Spinal cord (tissue), 10 donors: Measurements from ENCODE around the gene SPDYE4. TPM values are rescaled to one million over a fixed set of nuclear protein-coding genes. Genes with fewer than 3 reads are reported as not detected.

Experiments
- DNase-seq, 6 donors: peaks; one replicate each; pipeline versions ENCODE4 v3.0.0 to v3.0.0-alpha.2; 2013 to 2015; ENCODE audit warnings: low spot score in 6 of 6, low read depth in 4 of 6
- H3K27ac ChIP-seq: one replicate; pipeline ENCODE4 v1.5.1; 2013; ENCODE audit warnings: low read depth, low read length, control low read depth
- H3K27me3 ChIP-seq: one replicate; pipeline ENCODE4 v1.6.1; 2013; ENCODE audit warnings: low read length; ENCODE audit not compliant: control insufficient read depth, insufficient read depth
- H3K36me3 ChIP-seq: one replicate; pipeline ENCODE4 v1.6.1; 2013; ENCODE audit warnings: low read length; ENCODE audit not compliant: control insufficient read depth, insufficient read depth
- H3K4me1 ChIP-seq: one replicate; pipeline ENCODE4 v1.6.1; 2013; ENCODE audit warnings: low read length; ENCODE audit not compliant: control insufficient read depth, insufficient read depth
- H3K4me3 ChIP-seq: one replicate; pipeline ENCODE4 v1.5.1; 2013; ENCODE audit warnings: low read depth, low read length, control low read depth
- H3K9me3 ChIP-seq: one replicate; pipeline ENCODE4 v1.6.1; 2013; ENCODE audit warnings: low read length; ENCODE audit not compliant: control insufficient read depth, insufficient read depth
- WGBS: methylation state at CpG from one replicate; pipeline ENCODE4 v1.1.5; 2013; ENCODE audit warnings: missing lambda C conversion rate; ENCODE audit not compliant: insufficient coverage; 5-methylcytosine and 5-hydroxymethylcytosine counted together
- polyA plus RNA-seq, 2 donors: library from polyadenylated mRNA; unstranded; fragments of 120-200 nt; gene quantifications; one replicate each; pipeline ENCODE4 v1.2.1, GENCODE V29; 2013; ENCODE audit not compliant: insufficient read length in 2 of 2
- total RNA-seq, 2 donors: library from RNA; depleted of rRNA in 1 of 2; stranded (reverse); fragments of 120-200 nt in 1 of 2; fragments of >200 nt in 1 of 2; gene quantifications; one replicate each; pipeline versions ENCODE4 v1.2.3 to v1.2.4, GENCODE V29; 2013 to 2014
- donor health status: healthy.

Gene SPDYE4
- total and polyA plus RNA-seq, 4 donors = 0.98 TPM; not detected in 3

DNA sequence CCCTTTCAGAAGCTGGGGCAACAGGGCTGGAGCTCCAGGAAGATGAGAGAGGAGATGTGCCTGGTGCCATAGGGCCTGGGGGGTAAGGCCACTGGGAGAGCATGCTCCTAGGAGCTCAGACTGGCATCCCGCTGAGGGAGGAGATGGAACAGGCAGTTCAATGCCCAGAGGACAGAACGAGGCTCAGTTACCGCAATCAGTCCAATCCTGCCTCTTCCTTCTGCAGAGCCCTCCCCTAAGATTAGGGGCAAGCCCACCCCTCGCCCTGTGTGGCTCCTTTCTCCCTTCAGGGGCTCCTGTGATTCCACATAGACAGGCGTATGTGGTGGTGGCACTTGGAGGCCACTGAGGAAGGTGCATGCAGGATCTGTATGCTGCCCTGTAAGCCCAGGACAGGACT is 16.1 kb downstream of the SPDYE4 start:
- no peak overlapping the region for H3K27ac ChIP-seq
- no peak overlapping the region for H3K4me3 ChIP-seq
- no peaks in the 10 kb centered on the region for H3K9me3 ChIP-seq
- no peaks in the 10 kb centered on the region for H3K36me3 ChIP-seq
- WGBS = 75% methylated on average over 2 of the region's 5 CpGs
- H3K4me1 ChIP-seq = peaks cover 19% of the 10 kb centered on the region
- DNase-seq = no peak
- no peaks in the 10 kb centered on the region for H3K27me3 ChIP-seq

DNA sequence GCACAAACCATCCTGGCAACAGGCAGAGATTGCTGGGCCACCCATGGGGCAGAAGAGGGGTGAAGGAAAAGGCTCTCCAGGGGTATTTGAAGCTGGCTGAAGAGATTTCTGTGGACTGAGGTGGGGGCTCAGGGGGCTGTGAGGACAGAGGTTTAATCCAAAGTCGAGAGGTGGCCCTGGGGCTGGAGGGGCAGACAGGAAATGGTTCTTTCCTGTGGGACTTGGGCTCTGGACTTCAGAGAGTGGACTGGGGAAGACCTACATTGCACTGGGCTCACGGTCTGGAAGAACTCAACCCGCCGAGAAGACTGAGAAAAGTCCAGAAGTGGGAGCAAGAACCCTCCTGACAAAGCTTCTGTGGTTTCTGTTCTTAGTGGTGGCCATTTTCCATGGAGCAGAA is 16.6 kb downstream of the SPDYE4 start:
- WGBS = 71% methylated on average over 4 of the region's 4 CpGs
- no peaks in the 10 kb centered on the region for H3K36me3 ChIP-seq
- no peaks in the 10 kb centered on the region for H3K9me3 ChIP-seq
- H3K27ac ChIP-seq = no peak overlapping the region
- H3K27me3 ChIP-seq = no peaks in the 10 kb centered on the region
- peaks cover 19% of the 10 kb centered on the region for H3K4me1 ChIP-seq
- DNase-seq = no peak
- no peak overlapping the region for H3K4me3 ChIP-seq

DNA sequence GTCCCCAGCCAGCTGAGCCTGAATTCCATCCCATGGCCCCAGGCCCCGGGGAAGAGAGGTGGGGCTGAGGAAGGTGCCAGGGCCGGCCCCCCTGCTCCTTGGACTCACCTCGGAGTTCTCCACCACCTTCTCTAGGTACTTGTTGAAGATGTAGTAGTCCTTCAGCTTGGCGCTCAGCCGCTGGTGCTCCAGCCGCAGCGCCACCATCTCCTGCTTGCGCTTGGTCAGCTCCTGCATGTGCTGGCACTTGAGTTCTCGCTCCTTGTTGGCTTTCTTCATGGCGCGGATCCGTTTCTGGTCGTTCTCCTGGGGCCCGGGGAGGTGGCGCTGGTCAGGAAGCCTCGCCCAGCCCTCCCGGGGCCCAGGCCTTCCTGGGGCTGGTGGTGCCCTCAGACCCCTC is 17.0 kb downstream of the SPDYE4 start:
- WGBS = 95% methylated on average over 17 of the region's 17 CpGs
- Histone ChIP-seq H3K9me3 (no peaks in the 10 kb centered on the region), H3K4me3 (no peak overlapping the region)

DNA sequence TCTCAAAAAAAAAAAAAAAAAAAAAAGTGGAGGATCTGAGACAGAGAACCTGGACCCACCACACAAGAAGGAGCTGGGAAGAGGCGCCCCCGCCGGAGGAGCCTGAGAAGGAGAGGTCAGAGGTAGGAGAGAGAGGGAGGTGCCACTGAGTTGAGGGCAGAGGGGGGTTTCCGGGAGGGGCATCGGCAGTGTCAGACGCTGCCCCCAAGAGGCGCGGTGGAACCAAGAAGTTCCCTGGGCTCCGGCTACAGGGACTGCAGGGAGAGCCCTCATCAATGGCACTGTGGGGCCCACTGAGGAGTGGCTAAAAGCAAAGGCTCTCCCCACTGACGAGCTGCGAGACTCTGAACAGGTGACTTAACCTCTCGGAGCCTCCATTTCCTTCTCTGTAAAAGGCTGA is 17.9 kb downstream of the SPDYE4 start:
- 47% methylated on average over 11 of the region's 12 CpGs for WGBS
- no peaks in the 10 kb centered on the region for H3K9me3 ChIP-seq
- peaks cover 10% of the 10 kb centered on the region for H3K4me1 ChIP-seq
- H3K4me3 ChIP-seq = no peak overlapping the region
- H3K27me3 ChIP-seq = no peaks in the 10 kb centered on the region
- DNase-seq = no peak
- H3K27ac ChIP-seq = no peak overlapping the region
- no peaks in the 10 kb centered on the region for H3K36me3 ChIP-seq

More for the DNA sequence above, 17.0 kb downstream of the SPDYE4 start:
- H3K4me1 ChIP-seq = peaks cover 16% of the 10 kb centered on the region
- no peaks in the 10 kb centered on the region for H3K36me3 ChIP-seq
- DNase-seq = no peak
- no peaks in the 10 kb centered on the region for H3K27me3 ChIP-seq
- no peak overlapping the region for H3K27ac ChIP-seq

DNA sequence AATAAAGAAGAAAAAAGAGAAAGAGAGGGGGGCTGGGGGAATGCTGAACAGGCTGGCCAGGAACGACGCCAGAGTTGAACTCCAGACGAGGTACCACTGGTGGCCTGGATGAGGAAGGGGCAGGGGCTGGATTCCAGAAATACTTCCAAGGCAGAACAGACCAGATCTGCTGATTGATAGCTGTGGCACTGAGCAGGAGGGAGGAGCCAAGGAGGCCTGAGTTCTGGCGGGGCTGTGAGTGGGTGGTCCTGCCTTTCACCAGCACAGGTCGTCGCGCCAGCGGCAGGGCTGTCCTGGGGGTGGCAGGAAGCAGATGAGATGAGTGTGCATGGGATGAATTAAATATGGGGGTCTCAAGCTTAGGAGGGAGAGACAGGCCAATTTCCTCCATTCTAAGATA is 19.2 kb downstream of the SPDYE4 start:
- Histone ChIP-seq H3K36me3 (no peaks in the 10 kb centered on the region), H3K27ac (no peak overlapping the region), H3K4me3 (no peak overlapping the region), H3K27me3 (no peaks in the 10 kb centered on the region), H3K9me3 (no peaks in the 10 kb centered on the region), H3K4me1 (peaks cover 6% of the 10 kb centered on the region)
- 11% methylated on average over 8 of the region's 8 CpGs for WGBS
- DNase-seq = no peak

DNA sequence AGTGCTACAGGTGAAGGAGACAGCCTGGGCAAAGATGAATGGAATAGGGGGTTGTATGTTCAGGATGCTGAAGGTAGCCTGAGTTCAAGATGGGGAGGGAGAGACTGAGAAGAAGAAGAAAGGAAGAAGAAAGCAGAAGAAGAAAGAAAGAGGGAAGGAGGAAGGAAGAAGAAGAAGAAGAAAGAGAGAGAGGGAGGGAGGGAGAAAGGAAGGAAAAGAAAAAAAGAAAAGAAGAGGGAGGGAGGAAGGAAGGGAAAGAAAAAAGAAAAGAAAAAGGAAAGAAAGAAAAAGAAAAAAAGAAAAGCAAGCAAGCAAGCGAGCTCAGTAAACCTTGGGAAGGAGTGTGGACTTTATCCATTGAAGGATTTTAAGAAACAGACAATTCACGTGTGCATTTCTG is 21.6 kb downstream of the SPDYE4 start:
- Histone ChIP-seq H3K27me3 (no peaks in the 10 kb centered on the region), H3K27ac (no peak overlapping the region), H3K36me3 (no peaks in the 10 kb centered on the region), H3K9me3 (no peaks in the 10 kb centered on the region), H3K4me3 (no peak overlapping the region), H3K4me1 (peaks cover 6% of the 10 kb centered on the region)
- 80% methylated on average over 1 of the region's 2 CpGs for WGBS
- DNase-seq = no peak

DNA sequence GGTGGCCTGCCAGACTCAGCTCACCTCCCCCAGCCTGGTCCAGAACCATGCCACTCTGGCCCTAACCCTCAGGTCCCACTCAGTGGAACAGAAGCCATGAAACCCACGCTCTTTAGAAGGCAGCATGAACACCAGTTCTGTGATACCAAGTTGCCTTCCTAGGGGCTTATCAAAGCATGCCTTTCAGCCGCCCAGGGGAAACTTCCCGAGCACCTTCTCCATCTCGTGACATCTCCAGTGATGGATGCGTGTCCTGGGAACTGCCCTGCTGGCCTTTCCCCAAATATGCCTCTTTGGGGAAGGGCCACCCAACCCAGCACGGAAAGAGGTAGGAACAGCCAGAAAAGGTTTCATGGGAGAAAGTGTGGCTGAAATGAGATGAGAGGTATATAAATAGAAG is 22.0 kb downstream of the SPDYE4 start:
- no peak overlapping the region for H3K4me3 ChIP-seq
- 72% methylated on average over 3 of the region's 6 CpGs for WGBS
- peaks cover 6% of the 10 kb centered on the region for H3K4me1 ChIP-seq
- no peak overlapping the region for H3K27ac ChIP-seq
- H3K36me3 ChIP-seq = no peaks in the 10 kb centered on the region
- no peak for DNase-seq
- no peaks in the 10 kb centered on the region for H3K9me3 ChIP-seq
- H3K27me3 ChIP-seq = no peaks in the 10 kb centered on the region

DNA sequence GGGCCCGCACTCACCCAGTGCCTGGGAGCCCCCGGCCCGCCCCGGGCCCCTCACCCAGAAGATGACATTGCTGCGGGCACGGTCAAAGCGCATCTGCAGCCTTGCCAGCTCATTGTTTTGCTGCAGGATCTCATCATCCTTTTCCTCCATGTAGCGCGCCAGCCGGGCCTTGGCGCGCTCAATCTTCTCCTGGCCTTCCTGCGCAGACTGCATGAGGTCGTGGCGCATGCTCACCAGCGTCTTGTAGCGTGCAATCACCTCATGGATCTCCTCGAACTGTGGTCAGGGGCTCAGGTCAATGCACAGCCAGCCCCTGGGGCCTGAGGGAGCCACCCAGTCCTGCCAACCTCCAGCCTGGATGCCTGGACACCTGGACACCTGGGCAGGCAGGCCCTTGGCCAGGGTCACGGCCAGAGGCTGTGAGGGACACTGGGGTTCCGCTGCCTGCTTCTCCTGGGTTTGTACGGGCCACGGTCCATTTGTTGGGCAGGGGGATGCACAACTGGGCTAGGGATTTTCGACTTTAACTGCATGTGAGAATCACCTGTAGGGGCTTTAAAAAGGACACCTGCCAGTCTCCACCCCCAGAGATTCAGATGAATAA is 22.9 kb downstream of the SPDYE4 start:
- H3K27ac ChIP-seq = no peak overlapping the region
- H3K4me3 ChIP-seq = no peak overlapping the region
- 94% methylated on average over 23 of the region's 23 CpGs for WGBS
- H3K36me3 ChIP-seq = no peaks in the 10 kb centered on the region
- peaks cover 6% of the 10 kb centered on the region for H3K4me1 ChIP-seq
- no peaks in the 10 kb centered on the region for H3K27me3 ChIP-seq
- no peaks in the 10 kb centered on the region for H3K9me3 ChIP-seq
- no peak for DNase-seq

DNA sequence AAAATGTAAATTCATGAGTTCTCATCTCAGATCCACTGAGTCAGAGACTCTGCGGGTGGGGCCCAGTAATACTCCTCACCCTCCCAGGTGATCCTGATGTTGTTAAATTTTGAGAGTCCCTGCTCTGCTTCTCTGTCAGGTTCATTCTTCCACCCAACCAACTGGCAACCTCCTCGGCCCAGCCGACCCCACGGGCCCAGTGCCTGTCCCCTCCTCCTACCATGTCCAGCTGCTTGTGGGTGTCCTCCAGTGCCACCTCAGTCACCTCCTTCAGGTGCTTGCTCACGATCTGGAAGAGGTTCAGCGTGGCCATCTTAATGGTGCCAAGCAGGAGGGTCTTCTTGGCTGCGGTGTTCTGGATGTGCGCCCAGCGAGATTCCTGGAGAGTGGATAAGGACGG is 23.5 kb downstream of the SPDYE4 start:
- peaks cover 6% of the 10 kb centered on the region for H3K4me1 ChIP-seq
- no peaks in the 10 kb centered on the region for H3K9me3 ChIP-seq
- WGBS = 98% methylated on average over 10 of the region's 10 CpGs
- no peak overlapping the region for H3K27ac ChIP-seq
- DNase-seq = no peak
- no peaks in the 10 kb centered on the region for H3K36me3 ChIP-seq
- H3K4me3 ChIP-seq = no peak overlapping the region
- no peaks in the 10 kb centered on the region for H3K27me3 ChIP-seq

DNA sequence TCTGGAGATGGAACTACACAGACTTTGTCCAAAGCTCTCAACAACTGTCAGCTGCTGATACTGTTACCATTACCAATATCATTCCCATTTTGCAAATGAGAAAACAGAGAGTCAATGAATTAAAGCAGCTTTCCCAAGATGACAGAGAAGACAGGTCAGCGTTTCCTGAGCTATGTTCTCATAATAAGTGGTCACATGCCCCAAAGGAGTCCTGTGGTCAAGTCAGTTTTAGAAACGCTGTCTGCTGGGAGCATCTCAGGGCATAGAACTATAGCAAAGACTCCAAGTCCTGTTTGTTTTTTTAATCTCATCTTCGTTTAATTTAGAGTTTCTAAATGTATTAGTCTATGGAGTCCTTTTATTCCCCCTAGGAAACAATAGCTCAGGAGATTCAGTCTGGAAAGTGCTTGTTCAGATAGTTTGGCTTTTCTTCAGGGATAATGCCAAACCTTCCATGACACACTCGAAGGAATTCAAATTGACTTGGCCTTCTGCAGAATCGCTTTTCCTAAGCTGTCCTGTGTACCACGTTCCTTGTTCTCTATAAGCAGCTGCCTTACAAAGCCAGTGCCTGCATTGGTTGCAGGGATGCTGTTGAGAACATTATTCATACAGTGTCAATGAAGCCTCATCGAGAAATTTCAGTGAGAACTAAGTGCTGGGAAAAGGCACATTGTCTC is 25.8 kb downstream of the SPDYE4 start:
- DNase-seq = no peak
- Histone ChIP-seq H3K36me3 (no peaks in the 10 kb centered on the region), H3K4me1 (no peaks in the 10 kb centered on the region), H3K9me3 (no peaks in the 10 kb centered on the region), H3K27ac (no peak overlapping the region), H3K27me3 (no peaks in the 10 kb centered on the region), H3K4me3 (no peak overlapping the region)
- WGBS = 73% methylated on average over 4 of the region's 7 CpGs
